Endothelial cell of umbilical vein (primary cell): ENCODE measurements around the gene SECISBP2. TPM values are rescaled to one million over a fixed set of nuclear protein-coding genes. Genes with fewer than 3 reads are reported as not detected.

Experiments
- BruUV-seq: library from RNA; stranded (reverse); fragments of 400-500 nt; replicated peaks from 2 replicates; lab custom pipeline; 2021; lab: Mats Ljungman, UMichigan
- CTCF ChIA-PET: fragments of 300-600, 350-600 bp; sonication (Branson Sonifier 250); formaldehyde crosslinking; loops from one replicate; lab custom pipeline; 2021; ENCODE audit warnings: antibody characterized with exemption, inconsistent platforms; lab: Charles Lee
- POLR2A ChIA-PET: fragments of 300-600, 350-600 bp; sonication (Branson Sonifier 250); formaldehyde crosslinking; loops from one replicate; lab custom pipeline; 2021; ENCODE audit warnings: antibody characterized with exemption, inconsistent platforms; lab: Charles Lee
- DNase-seq: peaks from one replicate; pipeline ENCODE4 v3.0.0-alpha.2; 2011; ENCODE audit warnings: low read depth, low spot score
- FAIRE-seq: peaks from 2 replicates; lab custom pipeline; 2011; peaks lifted over from hg19 to GRCh38; lab: Jason Lieb, UNC
- H2AFZ ChIP-seq: 2 replicates; pipeline ENCODE4 v1.6.0; 2012; ENCODE audit warnings: low read depth, low read length, control low read depth, inconsistent platforms
- H3K27ac ChIP-seq: 2 replicates; pipeline ENCODE4 v1.5.1; 2011; ENCODE audit warnings: low read depth, mild to moderate bottlenecking, control low read depth, low read length, moderate library complexity; ENCODE audit not compliant: insufficient read depth
- H3K27me3 ChIP-seq, 2 experiments: 2 replicates each; pipeline versions ENCODE4 v1.6.0 to v1.6.1; 2011; ENCODE audit warnings: low read length in 2 of 2, mixed read lengths in 1 of 2; ENCODE audit not compliant: control insufficient read depth in 2 of 2, insufficient read depth in 2 of 2
- H3K36me3 ChIP-seq, 2 experiments: 2 replicates in 1 of 2; 3 replicates in 1 of 2; pipeline ENCODE4 v1.5.1; 2011; ENCODE audit warnings: low read length in 2 of 2, mild to moderate bottlenecking in 1 of 2, moderate library complexity in 1 of 2; ENCODE audit not compliant: control insufficient read depth in 2 of 2, insufficient read depth in 2 of 2; ENCODE audit errors: extremely low read depth in 1 of 2
- H3K4me1 ChIP-seq: 3 replicates; pipeline ENCODE4 v1.5.1; 2011; ENCODE audit warnings: mild to moderate bottlenecking, low read length; ENCODE audit not compliant: control insufficient read depth, insufficient read depth; ENCODE audit errors: extremely low read depth
- H3K4me2 ChIP-seq: 2 replicates; pipeline ENCODE4 v1.6.1; 2011; ENCODE audit warnings: low read length, control low read depth, mixed read lengths; ENCODE audit not compliant: insufficient read depth
- H3K4me3 ChIP-seq, 3 experiments: fragments of 200-600 bp in 1 of 3; sonication (generic), shearing (Covaris generic) in 1 of 3; replicated peaks in 1 of 3; 2 replicates each; pipeline ENCODE4 v1.5.1; 2011 to 2016; ENCODE audit warnings: control low read depth in 3 of 3, low read length in 3 of 3, mild to moderate bottlenecking in 2 of 3, inconsistent platforms in 1 of 3, low read depth in 1 of 3, moderate library complexity in 1 of 3; ENCODE audit not compliant: insufficient read depth in 1 of 3
- H3K79me2 ChIP-seq: 2 replicates; pipeline ENCODE4 v1.6.0; 2012; ENCODE audit warnings: low read length, inconsistent platforms; ENCODE audit not compliant: control insufficient read depth, insufficient read depth
- H3K9ac ChIP-seq: replicated peaks from 2 replicates; pipeline ENCODE3; 2011; ENCODE audit warnings: low read length, control low read depth; ENCODE audit not compliant: insufficient read depth; ENCODE audit errors: extremely low read depth
- H3K9me1 ChIP-seq: replicated peaks from 3 replicates; pipeline ENCODE4 v1.6.0; 2011; ENCODE audit warnings: mild to moderate bottlenecking, low read length; ENCODE audit not compliant: control insufficient read depth, insufficient read depth; ENCODE audit errors: extremely low read depth
- H3K9me3 ChIP-seq: replicated peaks from 2 replicates; pipeline ENCODE4 v1.5.1; 2012; ENCODE audit warnings: low read length, inconsistent platforms; ENCODE audit not compliant: control insufficient read depth, insufficient read depth
- H4K20me1 ChIP-seq: replicated peaks from 2 replicates; pipeline ENCODE3; 2011; ENCODE audit warnings: mild to moderate bottlenecking, low read length; ENCODE audit not compliant: control insufficient read depth, insufficient read depth; ENCODE audit errors: extremely low read depth
- EZH2 ChIP-seq: IDR thresholded peaks from 2 replicates; pipeline ENCODE4 v1.6.1; 2012; ENCODE audit warnings: borderline replicate concordance, low read depth, mild to moderate bottlenecking, moderate library complexity, low read length, inconsistent platforms; ENCODE audit not compliant: severe bottlenecking
- FOS ChIP-seq: IDR thresholded peaks from 2 replicates; pipeline ENCODE4 v1.6.1; 2011; ENCODE audit warnings: mild to moderate bottlenecking, low read length, moderate library complexity, borderline replicate concordance; ENCODE audit not compliant: insufficient read depth
- GATA2 ChIP-seq: IDR thresholded peaks from 2 replicates; pipeline ENCODE4 v1.7.0; 2011; ENCODE audit warnings: low read depth, mild to moderate bottlenecking, moderate library complexity, mixed read lengths, low read length; ENCODE audit not compliant: insufficient read length, insufficient read depth
- JUN ChIP-seq: IDR thresholded peaks from 2 replicates; pipeline ENCODE4 v1.6.1; 2011; ENCODE audit warnings: borderline replicate concordance, low read depth; ENCODE audit not compliant: insufficient read length, insufficient read depth
- MAX ChIP-seq: IDR thresholded peaks from 2 replicates; pipeline ENCODE4 v1.6.1; 2011; ENCODE audit not compliant: insufficient read depth, insufficient read length
- MYC ChIP-seq: IDR thresholded peaks from one replicate; pipeline ENCODE4 v1.6.1; 2011; ENCODE audit warnings: mild to moderate bottlenecking, low read depth, low read length
- POLR2A ChIP-seq: IDR thresholded peaks from 2 replicates; pipeline ENCODE4 v1.6.1; 2012; ENCODE audit warnings: low read depth, mild to moderate bottlenecking, control low read depth, low read length
- POLR2AphosphoS5 ChIP-seq: IDR thresholded peaks from 2 replicates; pipeline ENCODE4 v1.6.1; 2012; ENCODE audit warnings: low read depth, mild to moderate bottlenecking, control low read depth, low read length, moderate library complexity; ENCODE audit not compliant: insufficient read depth
- dilution Hi-C: fragments of 300-500 bp; cut with MboI; formaldehyde crosslinking; loops from one replicate; pipeline ENCODE4 v1.15.0; 2019; ENCODE audit warnings: low sequenced_read_pairs; ENCODE audit not compliant: extremely low pct_ligation_motif_present
- intact Hi-C: fragments of 100-400 bp; cut with micrococcal nuclease; formaldehyde crosslinking; loops from one replicate; pipeline ENCODE4 v1.10.0; 2022
- polyA plus RNA-seq, 4 experiments: library from polyadenylated mRNA; depleted of rRNA in 3 of 4; stranded (reverse) in 3 of 4; unstranded in 1 of 4; fragments of >200 nt; gene quantifications; 2 replicates each; pipeline versions ENCODE4 v1.2.1 to v1.2.3, GENCODE V29; 2011 to 2012; ENCODE audit warnings: missing spikeins in 1 of 4
- total RNA-seq: library from RNA; stranded (reverse); gene quantifications from 2 replicates; pipeline ENCODE4 v1.2.3, GENCODE V29; 2021
- TF ChIP-seq, protein P1 (sequence below), 2 donors: IDR thresholded peaks; 1 replicate in 1 of 2; 2 replicates in 1 of 2; pipeline ENCODE4 v1.5.1; 2011; ENCODE audit warnings: low read length in 2 of 2, mild to moderate bottlenecking in 2 of 2, moderate library complexity in 2 of 2, control low read depth in 1 of 2, inconsistent platforms in 1 of 2, low read depth in 1 of 2; ENCODE audit not compliant: insufficient read depth in 1 of 2; ENCODE audit errors: extremely low read depth in 1 of 2

The SECISBP2 gene
- total and polyA plus RNA-seq, 2 donors (not counting 3 experiments of a cell fraction or from before 2014, with no cell fraction given) = 22.7 to 36.3 TPM

DNA sequence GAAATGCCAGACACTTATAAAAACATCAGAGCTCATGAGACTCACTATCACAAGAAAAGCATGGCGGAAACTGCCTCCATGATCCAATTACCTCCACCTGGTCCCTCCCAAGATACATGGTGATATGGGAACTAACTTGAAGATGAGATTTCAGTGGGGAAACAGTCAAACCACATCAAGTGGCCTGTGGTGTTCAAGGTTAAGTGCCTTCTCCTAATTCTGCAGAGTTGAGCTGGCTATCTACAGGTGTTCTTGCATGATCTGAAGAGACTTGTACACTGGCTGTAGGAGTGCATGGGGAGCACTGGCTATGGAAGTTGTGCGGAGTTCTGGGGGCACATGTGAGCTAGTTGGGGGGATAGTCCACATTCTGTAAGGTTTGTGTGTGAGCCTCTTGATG, 41.3 kb upstream of the SECISBP2 start:
- CTCF ChIA-PET = interaction anchor here (0.6 to 2.3 kb wide), 4 partner anchors 13 to 617 kb away, joined by 3 to 11 read pairs (median 3); no protein-coding TSS in a partner anchor
- dilution Hi-C loops = no loop called here
- no TSS peak for BruUV-seq

More for the DNA sequence above, 41.3 kb upstream of the SECISBP2 start:
- intact Hi-C loops = loop anchor here (5.0 to 10.0 kb wide), 2 partner anchors 232 to 615 kb away; no protein-coding TSS in a partner anchor
- no peak for DNase-seq
- Histone ChIP-seq H4K20me1 (no peaks in the 10 kb centered on the region), H3K27ac (no peak overlapping the region), H3K9me3 (no peaks in the 10 kb centered on the region), H3K9me1 (no peaks in the 10 kb centered on the region), H3K4me1 (no peaks in the 10 kb centered on the region), H3K36me3 (no peaks in the 10 kb centered on the region), H3K4me3 (no peak overlapping the region), H3K9ac (no peak overlapping the region), H3K27me3 (no peaks in the 10 kb centered on the region), H3K4me2 (no peak overlapping the region), H3K79me2 (no peaks in the 10 kb centered on the region), H2AFZ (no peak overlapping the region)
- TF ChIP-seq GATA2 = no peak
- no peak for TF ChIP-seq POLR2AphosphoS5
- TF ChIP-seq MAX = no peak
- no peak for TF ChIP-seq POLR2A
- TF ChIP-seq FOS = no peak
- TF ChIP-seq EZH2 = no peak
- no peak for TF ChIP-seq JUN
- TF ChIP-seq, protein P1, sequence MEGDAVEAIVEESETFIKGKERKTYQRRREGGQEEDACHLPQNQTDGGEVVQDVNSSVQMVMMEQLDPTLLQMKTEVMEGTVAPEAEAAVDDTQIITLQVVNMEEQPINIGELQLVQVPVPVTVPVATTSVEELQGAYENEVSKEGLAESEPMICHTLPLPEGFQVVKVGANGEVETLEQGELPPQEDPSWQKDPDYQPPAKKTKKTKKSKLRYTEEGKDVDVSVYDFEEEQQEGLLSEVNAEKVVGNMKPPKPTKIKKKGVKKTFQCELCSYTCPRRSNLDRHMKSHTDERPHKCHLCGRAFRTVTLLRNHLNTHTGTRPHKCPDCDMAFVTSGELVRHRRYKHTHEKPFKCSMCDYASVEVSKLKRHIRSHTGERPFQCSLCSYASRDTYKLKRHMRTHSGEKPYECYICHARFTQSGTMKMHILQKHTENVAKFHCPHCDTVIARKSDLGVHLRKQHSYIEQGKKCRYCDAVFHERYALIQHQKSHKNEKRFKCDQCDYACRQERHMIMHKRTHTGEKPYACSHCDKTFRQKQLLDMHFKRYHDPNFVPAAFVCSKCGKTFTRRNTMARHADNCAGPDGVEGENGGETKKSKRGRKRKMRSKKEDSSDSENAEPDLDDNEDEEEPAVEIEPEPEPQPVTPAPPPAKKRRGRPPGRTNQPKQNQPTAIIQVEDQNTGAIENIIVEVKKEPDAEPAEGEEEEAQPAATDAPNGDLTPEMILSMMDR (IDR thresholded peaks at IDR 0.05; ENCODE audit: extremely low read depth in 1 of 2, insufficient read depth in 1 of 2, low read depth in 1 of 2, low read length in 2 of 2) = no peak
- TF ChIP-seq MYC = no peak
- FAIRE-seq = no peak
- POLR2A ChIA-PET = no interaction called here
